WI38 (cell line): ENCODE data around the gene CTPS1.

Experiments
- H3K4me3 ChIP-seq: 2 replicates; pipeline ENCODE4 v1.5.1; 2011; ENCODE audit warnings: low read depth, mild to moderate bottlenecking, control low read depth, low read length
- CTCF ChIP-seq: IDR thresholded peaks from 2 replicates; pipeline ENCODE4 v1.5.1; 2012; ENCODE audit warnings: low read depth, mild to moderate bottlenecking, control low read depth, low read length

Gene CTPS1

DNA sequence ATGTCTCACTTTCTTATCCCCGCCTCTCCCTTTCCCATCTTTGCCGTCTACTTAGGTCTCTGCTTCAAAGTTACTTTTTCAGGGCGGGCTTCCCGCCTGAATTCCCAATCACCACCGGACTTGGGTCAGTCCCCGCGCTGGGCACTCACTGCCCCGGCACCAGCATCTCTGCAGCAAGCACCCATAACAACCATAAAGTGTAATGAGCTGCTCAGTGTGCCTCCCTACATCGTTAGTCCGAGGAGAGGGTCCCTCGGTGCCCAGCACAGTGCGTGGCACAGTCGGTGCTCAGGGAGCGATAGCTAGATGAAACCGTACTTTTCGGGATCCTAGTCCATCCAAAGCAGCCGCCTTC, 633 bp upstream of the CTPS1 start:
- peak overlapping the region; percentile 74 for H3K4me3 ChIP-seq

GRCh38 chr1:40980068-40980452, 564 bp downstream of the CTPS1 start:
- no peak for TF ChIP-seq CTCF

More for the DNA sequence above, 633 bp upstream of the CTPS1 start:
- no peak for TF ChIP-seq CTCF

DNA sequence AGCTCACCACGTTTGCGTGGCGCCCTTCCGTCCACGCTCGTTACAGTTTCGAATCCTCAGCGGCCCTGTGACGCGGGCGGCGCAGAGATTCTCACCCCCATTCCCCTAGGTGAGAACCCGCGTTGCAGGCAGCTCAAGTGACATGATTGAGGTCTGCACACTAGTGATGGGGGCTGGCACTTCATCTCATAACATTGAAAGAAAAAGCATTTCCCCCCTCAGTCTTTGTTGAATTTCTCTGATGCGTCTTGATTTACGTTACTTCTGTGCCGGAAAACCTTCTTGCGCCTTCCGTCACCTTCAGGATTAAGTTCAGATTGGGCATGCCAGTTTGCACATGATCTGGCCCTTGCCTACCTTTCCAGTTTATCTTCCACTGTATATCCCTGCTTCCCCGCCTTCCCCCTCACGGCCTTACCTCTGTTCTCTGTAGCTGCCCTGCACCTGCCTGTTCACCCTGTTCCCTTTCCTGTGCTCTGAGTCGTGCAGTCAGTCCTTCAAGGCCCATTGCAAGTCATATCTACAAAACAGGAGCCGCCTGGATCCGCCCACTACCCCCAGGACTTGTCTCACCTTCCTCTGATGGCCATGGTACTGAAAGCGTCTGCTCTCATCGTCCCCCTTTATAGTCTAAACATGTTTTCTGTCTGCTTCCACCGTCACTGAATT, 1.1 kb downstream of the CTPS1 start:
- peak overlapping the region; percentile 74 for H3K4me3 ChIP-seq
- TF ChIP-seq CTCF = no peak

More at GRCh38 chr1:40980068-40980452, 564 bp downstream of the CTPS1 start:
- peak overlapping the region; percentile 74 for H3K4me3 ChIP-seq

DNA sequence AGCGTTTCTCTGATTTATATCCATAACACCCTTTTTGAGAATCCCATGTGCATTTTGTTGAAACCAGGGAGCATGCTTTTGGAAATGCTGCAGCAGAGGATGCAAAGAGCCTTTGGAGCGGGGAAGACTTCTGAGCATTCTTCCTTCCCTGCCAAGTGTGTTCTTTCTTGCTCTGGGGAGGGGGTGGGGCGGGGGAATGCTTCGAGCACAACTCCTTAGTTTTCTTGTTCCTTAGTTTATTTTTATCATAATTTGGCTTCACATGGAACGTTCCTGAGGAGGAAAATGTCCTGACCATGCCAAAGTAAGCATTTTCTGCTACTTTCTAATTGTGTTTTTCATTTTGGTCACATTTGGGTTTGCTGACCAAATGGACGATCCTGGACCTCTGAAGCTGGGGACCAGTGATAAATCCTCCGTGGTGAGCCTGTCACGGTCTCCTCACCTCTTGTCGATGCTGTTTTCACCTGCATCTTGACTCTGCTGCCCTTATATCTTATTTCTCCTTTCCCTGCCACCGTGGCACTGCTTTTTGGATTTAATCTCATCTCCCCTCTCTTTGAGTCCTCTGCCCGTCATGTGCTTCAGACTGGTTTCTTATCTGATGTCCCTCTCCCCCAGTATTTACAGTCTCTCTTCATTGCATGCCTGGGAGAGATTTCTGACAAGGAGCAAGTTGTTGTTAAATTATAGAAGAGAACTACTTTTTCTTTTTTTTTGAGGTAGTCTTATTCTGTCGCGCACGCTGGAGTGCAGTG, 2.4 kb downstream of the CTPS1 start:
- H3K4me3 ChIP-seq = peak overlapping the region; percentile 74
- no peak for TF ChIP-seq CTCF

GRCh38 chr1:40982721-40983120, 3.2 kb downstream of the CTPS1 start:
- TF ChIP-seq CTCF = no peak
- no peak overlapping the region for H3K4me3 ChIP-seq

- no peak for TF ChIP-seq CTCF
- no peak overlapping the region for H3K4me3 ChIP-seq
Observed at GRCh38 chr1:40983286-40983685, 3.8 kb downstream of the CTPS1 start.

GRCh38 chr1:40984066-40984465, 4.6 kb downstream of the CTPS1 start:
- no peak overlapping the region for H3K4me3 ChIP-seq
- TF ChIP-seq CTCF = no peak
